ENCODE data around the gene MTHFD1.

Gene MTHFD1

DNA sequence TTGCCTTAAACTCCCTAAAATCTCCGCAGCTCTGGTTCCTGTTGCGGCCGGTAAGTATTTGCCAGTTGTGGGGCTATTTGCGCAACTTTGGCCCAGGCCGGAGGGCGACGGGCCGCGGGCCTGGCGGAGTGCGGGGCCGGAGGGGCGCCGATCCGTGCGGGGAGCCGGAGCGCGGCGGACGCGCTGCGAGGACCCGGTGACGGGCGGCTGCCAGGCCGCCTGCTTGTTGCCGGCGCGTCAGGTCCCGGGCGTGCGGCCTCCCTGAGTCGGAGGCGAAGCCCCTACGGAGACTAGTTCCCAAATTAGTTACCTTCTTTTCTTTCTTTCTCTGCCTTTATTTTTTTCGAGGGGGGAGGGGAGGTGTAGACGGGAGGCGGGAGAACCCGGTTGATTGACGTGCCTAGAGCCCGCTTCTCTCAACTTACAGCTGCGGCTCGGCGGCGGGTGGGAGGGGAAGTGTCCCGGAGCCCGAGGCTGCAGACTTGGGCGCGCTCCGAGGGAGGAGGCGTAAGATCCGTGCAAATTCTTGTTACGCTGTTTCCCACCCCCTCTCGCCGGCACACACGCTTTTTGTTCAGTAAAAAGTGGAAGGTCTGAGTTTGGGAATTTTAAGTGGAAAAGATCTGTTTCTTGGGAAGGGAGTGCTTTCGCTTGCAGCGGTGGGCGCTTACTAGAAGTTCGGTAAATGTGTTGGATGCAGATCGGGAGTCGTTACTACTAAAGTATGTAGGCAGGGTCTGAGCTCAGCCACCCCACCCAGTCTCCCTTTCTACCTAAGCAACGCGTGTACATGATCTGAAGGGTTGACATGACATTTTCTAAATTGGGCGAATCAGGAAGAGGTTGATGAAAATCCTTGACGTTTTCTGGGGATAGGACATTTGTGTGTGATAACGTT lies 117.0 kb downstream of the MTHFD1 start:
- peak; percentile 93 for DNase-seq (ENCODE audit: low read depth)
- TF ChIP-seq, protein P1, sequence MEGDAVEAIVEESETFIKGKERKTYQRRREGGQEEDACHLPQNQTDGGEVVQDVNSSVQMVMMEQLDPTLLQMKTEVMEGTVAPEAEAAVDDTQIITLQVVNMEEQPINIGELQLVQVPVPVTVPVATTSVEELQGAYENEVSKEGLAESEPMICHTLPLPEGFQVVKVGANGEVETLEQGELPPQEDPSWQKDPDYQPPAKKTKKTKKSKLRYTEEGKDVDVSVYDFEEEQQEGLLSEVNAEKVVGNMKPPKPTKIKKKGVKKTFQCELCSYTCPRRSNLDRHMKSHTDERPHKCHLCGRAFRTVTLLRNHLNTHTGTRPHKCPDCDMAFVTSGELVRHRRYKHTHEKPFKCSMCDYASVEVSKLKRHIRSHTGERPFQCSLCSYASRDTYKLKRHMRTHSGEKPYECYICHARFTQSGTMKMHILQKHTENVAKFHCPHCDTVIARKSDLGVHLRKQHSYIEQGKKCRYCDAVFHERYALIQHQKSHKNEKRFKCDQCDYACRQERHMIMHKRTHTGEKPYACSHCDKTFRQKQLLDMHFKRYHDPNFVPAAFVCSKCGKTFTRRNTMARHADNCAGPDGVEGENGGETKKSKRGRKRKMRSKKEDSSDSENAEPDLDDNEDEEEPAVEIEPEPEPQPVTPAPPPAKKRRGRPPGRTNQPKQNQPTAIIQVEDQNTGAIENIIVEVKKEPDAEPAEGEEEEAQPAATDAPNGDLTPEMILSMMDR (IDR thresholded peaks at IDR 0.05; ENCODE audit: insufficient read depth, low read depth, low read length, missing control alignments), result no peak

DNA sequence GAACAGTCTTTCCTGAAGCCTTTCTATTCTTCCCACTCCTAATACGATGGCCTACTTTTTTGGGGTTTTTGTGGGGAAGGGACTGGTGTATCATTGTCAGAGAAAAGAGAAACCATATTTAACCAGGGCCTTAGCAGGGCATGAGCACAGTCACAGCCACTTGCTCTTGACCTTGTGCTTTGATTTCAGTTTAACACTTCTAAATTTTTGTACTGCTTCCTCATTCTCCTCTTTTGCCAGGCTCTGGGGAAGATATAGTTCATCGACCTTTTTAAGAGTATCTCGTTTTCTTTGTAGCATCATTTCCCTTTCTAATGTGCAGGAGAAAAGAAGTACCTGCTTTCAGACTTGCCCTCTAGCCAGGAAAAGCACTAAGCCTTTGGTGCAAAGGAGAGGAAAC lies 118.6 kb downstream of the MTHFD1 start:
- peak overlapping the region; percentile 81 for H3K4me3 ChIP-seq (ENCODE audit: low read depth, low read length)
- TF ChIP-seq, protein P1 (IDR thresholded peaks at IDR 0.05; ENCODE audit: insufficient read depth, low read depth, low read length, missing control alignments), result no peak

More for the DNA sequence above, 117.0 kb downstream of the MTHFD1 start:
- peak overlapping the region; percentile 81 for H3K4me3 ChIP-seq (ENCODE audit: low read depth, low read length)

DNA sequence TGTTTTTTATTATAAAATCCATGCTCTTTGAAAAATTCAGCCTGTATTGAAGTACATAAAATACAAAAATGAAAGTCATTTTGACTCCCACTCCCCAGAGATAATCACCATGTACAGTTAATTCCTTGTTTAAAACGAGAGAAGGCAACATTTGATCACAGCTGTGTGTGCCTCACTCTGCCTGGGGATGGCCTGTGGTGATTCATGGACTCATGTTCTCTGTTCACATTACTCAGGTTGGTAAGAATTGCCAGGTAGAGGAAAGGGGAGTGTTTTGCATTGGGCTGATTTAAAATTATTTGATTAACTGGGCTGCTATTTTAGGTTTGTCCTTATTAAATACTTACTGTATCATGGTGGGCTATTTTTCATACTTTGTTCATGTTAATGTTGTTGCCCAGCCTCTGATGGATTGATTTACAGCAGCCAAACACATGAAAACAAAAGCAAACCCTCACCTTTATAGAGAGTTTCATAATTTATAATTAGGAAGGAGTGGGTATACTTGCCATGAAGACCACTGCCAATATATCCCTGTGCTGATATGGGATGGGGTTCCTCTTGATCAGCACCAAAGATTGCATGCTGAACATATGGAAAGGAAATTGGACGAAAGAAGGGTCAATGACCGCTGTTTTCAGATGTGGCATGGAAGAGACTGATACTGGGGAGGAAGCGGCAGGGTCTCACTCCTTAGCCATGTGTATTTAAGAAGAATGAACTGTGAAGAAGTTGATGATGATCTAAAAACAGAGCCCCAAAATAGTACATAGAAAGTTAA lies 119.4 kb downstream of the MTHFD1 start:
- TF ChIP-seq, protein P1 (IDR thresholded peaks at IDR 0.05; ENCODE audit: insufficient read depth, low read depth, low read length, missing control alignments), result no peak
- DNase-seq (ENCODE audit: low read depth), result peak; percentile 25
- peak overlapping the region; percentile 81 for H3K4me3 ChIP-seq (ENCODE audit: low read depth, low read length)

More for the DNA sequence above, 118.6 kb downstream of the MTHFD1 start:
- peak; percentile 45 for DNase-seq (ENCODE audit: low read depth)

DNA sequence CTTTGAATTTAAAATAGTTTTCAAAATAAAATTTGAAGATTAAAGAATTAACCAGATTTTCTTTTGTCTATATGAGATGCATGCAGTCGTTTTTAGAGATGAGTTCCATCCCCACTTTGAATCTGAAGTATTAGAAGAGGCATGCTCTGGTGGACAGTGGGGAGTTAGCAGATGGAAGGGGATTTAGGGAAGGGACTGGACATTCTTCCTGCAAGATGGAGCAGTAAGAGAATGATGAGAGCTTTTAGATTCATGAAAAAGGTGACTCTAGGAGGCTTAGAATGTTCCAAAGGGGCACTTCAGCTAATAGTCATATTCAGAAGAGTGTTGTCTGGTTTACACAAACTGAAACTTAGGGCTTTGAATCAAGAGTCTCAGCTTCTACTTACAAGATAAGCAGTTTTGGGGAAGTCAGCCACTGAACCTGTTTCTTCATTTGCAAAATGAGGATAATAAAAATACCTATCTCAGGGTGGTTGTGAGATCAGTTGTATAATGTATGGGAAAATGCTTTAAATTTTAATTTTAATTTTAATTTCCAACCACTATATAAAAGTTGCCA lies 120.1 kb downstream of the MTHFD1 start:
- H3K4me3 ChIP-seq (ENCODE audit: low read depth, low read length), result peak overlapping the region; percentile 81
- peak; percentile 83 for DNase-seq (ENCODE audit: low read depth)
- TF ChIP-seq, protein P1 (IDR thresholded peaks at IDR 0.05; ENCODE audit: insufficient read depth, low read depth, low read length, missing control alignments), result no peak

DNA sequence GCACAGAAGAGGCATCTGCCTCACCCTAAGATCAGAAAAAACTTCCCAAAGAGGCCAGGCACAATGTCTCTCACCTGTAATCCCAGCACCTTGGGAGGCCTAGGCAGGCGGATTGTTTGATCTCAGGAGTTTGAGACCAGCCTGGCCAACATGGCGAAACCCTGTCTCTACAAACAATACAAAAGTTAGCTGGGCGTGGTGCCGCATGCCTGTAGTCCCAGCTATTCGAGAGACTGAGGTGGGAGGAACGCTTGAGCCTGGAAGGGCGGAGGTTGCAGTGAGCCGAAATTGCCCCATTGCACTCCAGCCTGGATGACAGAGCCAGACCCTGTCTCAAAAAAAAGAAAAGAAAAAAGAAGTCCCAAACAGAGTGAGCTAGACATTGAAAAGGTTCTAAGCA lies 120.9 kb downstream of the MTHFD1 start:
- H3K4me3 ChIP-seq (ENCODE audit: low read depth, low read length), result peak overlapping the region; percentile 81
- DNase-seq (ENCODE audit: low read depth), result peak; percentile 33
- TF ChIP-seq, protein P1 (IDR thresholded peaks at IDR 0.05; ENCODE audit: insufficient read depth, low read depth, low read length, missing control alignments), result no peak

All from GM12865 (cell line).